CD8-positive, alpha-beta memory T cell (primary cell): ENCODE data around the gene UMAD1. TPM values are rescaled to one million over a fixed set of nuclear protein-coding genes. Genes with fewer than 3 reads are reported as not detected.

Experiments used
- CTCF ChIA-PET: fragments of 350-600 bp; sonication (Branson Sonifier 250); formaldehyde crosslinking; loops from one replicate; lab custom pipeline; 2021; ENCODE audit warnings: antibody characterized with exemption; lab: Charles Lee
- POLR2A ChIA-PET: fragments of 350-600 bp; sonication (Branson Sonifier 250); formaldehyde crosslinking; loops from one replicate; lab custom pipeline; 2021; ENCODE audit warnings: antibody characterized with exemption; lab: Charles Lee
- DNase-seq, 5 donors: peaks; one replicate each; pipeline versions ENCODE4 v3.0.0 to v3.0.0-alpha.2; 2020 to 2022; ENCODE audit warnings: mixed read lengths in 1 of 5
- H3K27ac ChIP-seq: one replicate; pipeline ENCODE4 v1.7.0; 2013; ENCODE audit warnings: low read depth, mild to moderate bottlenecking, low read length, moderate library complexity
- H3K27me3 ChIP-seq: 2 replicates; pipeline ENCODE4 v1.7.0; 2013; ENCODE audit warnings: low read length, mild to moderate bottlenecking; ENCODE audit not compliant: insufficient read depth, poor library complexity, severe bottlenecking
- H3K36me3 ChIP-seq: 2 replicates; pipeline ENCODE4 v1.7.0; 2013; ENCODE audit warnings: mild to moderate bottlenecking, low read length, moderate library complexity; ENCODE audit not compliant: insufficient read depth
- H3K4me1 ChIP-seq: 2 replicates; pipeline ENCODE4 v1.7.0; 2013; ENCODE audit warnings: mild to moderate bottlenecking, low read length, moderate library complexity; ENCODE audit not compliant: insufficient read depth
- H3K4me3 ChIP-seq: 2 replicates; pipeline ENCODE4 v1.7.0; 2013; ENCODE audit warnings: mild to moderate bottlenecking, low read length
- H3K9me3 ChIP-seq: 2 replicates; pipeline ENCODE4 v1.7.0; 2013; ENCODE audit warnings: mild to moderate bottlenecking, low read length
- H3K27ac Mint-ChIP-seq, 8 donors: one replicate each; pipeline ENCODE4 v1.8.0; 2020 to 2021; ENCODE audit warnings: mixed read lengths in 8 of 8, mild to moderate bottlenecking in 6 of 8, inconsistent platforms in 3 of 8, moderate library complexity in 3 of 8
- H3K27me3 Mint-ChIP-seq, 2 donors: one replicate each; pipeline ENCODE4 v1.8.0; 2020 to 2021; ENCODE audit warnings: mixed read lengths in 2 of 2, mild to moderate bottlenecking in 1 of 2, moderate library complexity in 1 of 2
- H3K36me3 Mint-ChIP-seq, 3 donors: one replicate each; pipeline ENCODE4 v1.8.0; 2020 to 2021; ENCODE audit warnings: mixed read lengths in 3 of 3, inconsistent platforms in 1 of 3, mild to moderate bottlenecking in 1 of 3
- H3K4me1 Mint-ChIP-seq, 3 donors: one replicate each; pipeline ENCODE4 v1.8.0; 2020 to 2021; ENCODE audit warnings: mixed read lengths in 3 of 3, inconsistent platforms in 1 of 3, mild to moderate bottlenecking in 1 of 3
- H3K4me3 Mint-ChIP-seq, 7 donors: one replicate each; pipeline ENCODE4 v1.8.0; 2020 to 2021; ENCODE audit warnings: mixed read lengths in 7 of 7, mild to moderate bottlenecking in 6 of 7, moderate library complexity in 4 of 7, inconsistent platforms in 2 of 7
- H3K9me3 Mint-ChIP-seq, 5 donors: one replicate each; pipeline ENCODE4 v1.8.0; 2020 to 2022; ENCODE audit warnings: mixed read lengths in 5 of 5, mild to moderate bottlenecking in 3 of 5, moderate library complexity in 2 of 5, inconsistent platforms in 1 of 5
- polyA plus RNA-seq: library from polyadenylated mRNA; unstranded; fragments of 300-500 nt; fragmentation: Illumina TruSeq; gene quantifications from one replicate; pipeline ENCODE4 v1.2.3, GENCODE V29; 2021
- total RNA-seq, 2 experiments: library from RNA; stranded (reverse); gene quantifications; one replicate each; pipeline ENCODE4 v1.2.3, GENCODE V29; 2021

UMAD1 gene
- total and polyA plus RNA-seq, 3 experiments from 2014 or later, result 13.5 to 27.4 (median 14.8) TPM

DNA sequence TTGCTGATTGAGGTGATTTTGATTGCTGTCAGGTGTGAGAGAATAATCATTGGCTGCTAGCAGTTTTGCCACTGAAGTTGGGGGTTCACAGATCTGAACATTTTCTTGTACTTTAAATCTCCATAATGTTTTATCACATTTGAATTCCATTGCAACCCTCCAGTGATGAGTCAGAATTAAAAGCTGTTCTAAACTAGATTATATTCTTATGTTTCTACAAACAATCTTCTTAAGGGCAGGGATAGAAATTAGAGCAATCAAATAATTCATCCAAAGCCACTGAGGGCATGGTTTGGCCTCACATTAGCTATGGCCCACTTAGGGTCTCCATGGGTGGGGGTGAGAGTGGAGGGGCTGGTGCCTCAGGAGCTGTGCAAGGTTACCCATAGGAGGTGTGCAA, 130.9 kb downstream of the UMAD1 start:
- Histone ChIP-seq H3K27me3 (no peaks in the 10 kb centered on the region), H3K4me3 (no peak overlapping the region), H3K4me1 (peaks cover 13% of the 10 kb centered on the region), H3K36me3 (no peaks in the 10 kb centered on the region), H3K9me3 (no peaks in the 10 kb centered on the region), H3K27ac (no peak overlapping the region)
- Mint-ChIP-seq H3K36me3 (peaks cover 0 to 5% (median 1%) of the 10 kb centered on the region in 3 donors), H3K27me3 (no peaks in the 10 kb centered on the region), H3K4me1 (peaks cover 12 to 40% (median 27%) of the 10 kb centered on the region in 3 donors), H3K4me3 (no peak overlapping the region), H3K27ac (no peak overlapping the region), H3K9me3 (no peaks in the 10 kb centered on the region)
- no peak for DNase-seq
- ChIA-PET POLR2A (no interaction called here), CTCF (no interaction called here)

- Histone ChIP-seq H3K9me3 (no peaks in the 10 kb centered on the region), H3K36me3 (no peaks in the 10 kb centered on the region), H3K4me3 (peak overlapping the region; percentile 21), H3K4me1 (peaks cover 13% of the 10 kb centered on the region), H3K27ac (no peak overlapping the region), H3K27me3 (no peaks in the 10 kb centered on the region)
- DNase-seq, result no peak
- Mint-ChIP-seq H3K36me3 (peaks cover 0 to 5% (median 1%) of the 10 kb centered on the region in 3 donors), H3K27me3 (no peaks in the 10 kb centered on the region), H3K9me3 (no peaks in the 10 kb centered on the region), H3K4me1 (peaks cover 12 to 40% (median 27%) of the 10 kb centered on the region in 3 donors), H3K4me3 (peak overlapping the region in 5 of 7 donors; percentile 16 to 49 (median 21)), H3K27ac (peak overlapping the region in 3 of 8 donors; percentile 35 to 61 (median 39))
- CTCF ChIA-PET, result interaction anchor here (1.4 kb wide), 1 partner anchor 8 kb away, joined by 3 read pairs; no protein-coding TSS in a partner anchor
- POLR2A ChIA-PET, result no interaction called here
Measured at GRCh38 chr7:7772397-7772821, 131.9 kb downstream of the UMAD1 start.

DNA sequence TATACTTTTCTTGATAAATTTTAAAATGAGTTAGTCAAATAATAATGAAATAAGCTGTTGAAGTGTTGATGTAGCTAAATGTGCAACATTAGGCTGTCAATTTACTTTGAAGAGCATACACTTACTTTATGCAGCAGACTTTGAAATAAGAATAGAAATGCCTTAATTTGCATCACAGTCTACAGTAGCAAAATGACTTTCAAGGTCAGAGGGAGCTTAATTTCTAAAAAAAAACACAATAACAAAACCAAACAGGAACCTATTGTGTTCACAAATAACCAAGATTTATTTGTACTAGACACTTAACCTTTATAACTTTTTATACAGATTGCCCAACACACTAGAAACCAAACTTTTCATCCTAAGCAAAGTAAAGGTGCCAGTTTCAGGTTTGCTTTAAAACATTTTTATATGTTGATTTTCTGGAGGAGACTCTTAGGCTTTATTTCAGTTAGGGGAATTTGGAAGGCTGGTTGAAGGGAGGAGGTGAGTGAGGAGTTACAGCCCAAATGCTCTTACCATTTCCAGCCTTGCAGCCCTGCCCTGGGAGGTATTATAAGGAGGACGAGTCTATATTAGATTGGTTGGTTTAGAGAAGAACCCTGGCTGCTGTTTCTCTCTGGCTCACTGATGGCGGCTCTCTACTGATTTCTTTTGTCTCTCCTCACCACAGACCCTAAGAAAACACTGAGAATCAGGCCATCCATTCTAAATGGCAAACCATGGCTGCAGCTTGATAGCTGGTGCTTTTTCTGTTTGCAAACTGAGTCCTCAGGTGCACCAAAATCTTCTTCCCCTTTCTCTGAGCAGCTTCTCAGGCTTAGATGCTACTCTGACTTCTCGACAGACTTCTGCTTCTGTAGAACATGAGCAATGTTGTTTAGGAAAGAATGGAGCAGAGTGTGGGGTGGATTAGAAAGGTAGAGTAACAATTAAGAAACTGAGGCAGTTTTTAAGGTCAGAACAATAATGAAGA, 133.1 kb downstream of the UMAD1 start:
- CTCF ChIA-PET, result interaction anchor here (1.4 kb wide), 1 partner anchor 10 kb away, joined by 3 read pairs; no protein-coding TSS in a partner anchor
- no peaks in the 10 kb centered on the region for H3K27me3 Mint-ChIP-seq

GRCh38 chr7:7779888-7780287, 139.3 kb downstream of the UMAD1 start:
- Mint-ChIP-seq H3K27me3 (no peaks in the 10 kb centered on the region), H3K4me3 (no peak overlapping the region), H3K4me1 (peaks cover 17 to 28% (median 25%) of the 10 kb centered on the region in 3 donors), H3K9me3 (no peaks in the 10 kb centered on the region), H3K36me3 (peaks cover 0 to 2% (median 0%) of the 10 kb centered on the region in 3 donors), H3K27ac (peak overlapping the region in 1 of 8 donors; percentile 6)
- H3K4me1 ChIP-seq, result no peaks in the 10 kb centered on the region
- POLR2A ChIA-PET, result interaction anchor here (0.7 kb wide), 1 partner anchor 190 kb away, joined by 3 read pairs; no protein-coding TSS in a partner anchor
- H3K9me3 ChIP-seq, result no peaks in the 10 kb centered on the region
- H3K27me3 ChIP-seq, result no peaks in the 10 kb centered on the region
- CTCF ChIA-PET, result no interaction called here
- no peaks in the 10 kb centered on the region for H3K36me3 ChIP-seq
- no peak for DNase-seq
- no peak overlapping the region for H3K27ac ChIP-seq
- no peak overlapping the region for H3K4me3 ChIP-seq

More for the DNA sequence above, 133.1 kb downstream of the UMAD1 start:
- H3K27me3 ChIP-seq, result no peaks in the 10 kb centered on the region
- POLR2A ChIA-PET, result no interaction called here
- H3K27ac Mint-ChIP-seq, result peak overlapping the region in 1 of 8 donors; percentile 7
- H3K4me3 Mint-ChIP-seq, result no peak overlapping the region
- no peak overlapping the region for H3K4me3 ChIP-seq
- H3K27ac ChIP-seq, result no peak overlapping the region
- no peaks in the 10 kb centered on the region for H3K36me3 ChIP-seq
- H3K9me3 Mint-ChIP-seq, result no peaks in the 10 kb centered on the region
- H3K4me1 Mint-ChIP-seq, result peaks cover 12 to 40% (median 27%) of the 10 kb centered on the region in 3 donors
- no peaks in the 10 kb centered on the region for H3K9me3 ChIP-seq
- H3K4me1 ChIP-seq, result peaks cover 13% of the 10 kb centered on the region
- peaks cover 0 to 5% (median 0%) of the 10 kb centered on the region in 3 donors for H3K36me3 Mint-ChIP-seq
- DNase-seq, result no peak

GRCh38 chr7:7783001-7783400, 142.4 kb downstream of the UMAD1 start:
- H3K27ac ChIP-seq, result no peak overlapping the region
- no peak overlapping the region for H3K4me3 ChIP-seq
- POLR2A ChIA-PET, result interaction anchor here (0.6 kb wide), 1 partner anchor 161 kb away, joined by 5 read pairs; no protein-coding TSS in a partner anchor
- peak overlapping the region in 7 of 8 donors; percentile 65 to 83 (median 81) for H3K27ac Mint-ChIP-seq
- H3K27me3 Mint-ChIP-seq, result no peaks in the 10 kb centered on the region
- H3K27me3 ChIP-seq, result no peaks in the 10 kb centered on the region
- peak overlapping the region; percentile 41 to 77 (median 60) for H3K4me3 Mint-ChIP-seq
- H3K4me1 ChIP-seq, result no peaks in the 10 kb centered on the region
- H3K9me3 Mint-ChIP-seq, result no peaks in the 10 kb centered on the region
- H3K36me3 Mint-ChIP-seq, result peaks cover 2 to 6% (median 4%) of the 10 kb centered on the region in 3 donors
- CTCF ChIA-PET, result no interaction called here
- no peaks in the 10 kb centered on the region for H3K9me3 ChIP-seq
- H3K36me3 ChIP-seq, result no peaks in the 10 kb centered on the region
- peaks cover 17 to 31% (median 27%) of the 10 kb centered on the region in 3 donors for H3K4me1 Mint-ChIP-seq
- no peak for DNase-seq

GRCh38 chr7:7785344-7785973, 144.9 kb downstream of the UMAD1 start:
- peak overlapping the region in 3 of 8 donors; percentile 3 to 44 (median 24) for H3K27ac Mint-ChIP-seq
- H3K36me3 ChIP-seq, result no peaks in the 10 kb centered on the region
- no peak overlapping the region for H3K4me3 Mint-ChIP-seq
- no peaks in the 10 kb centered on the region for H3K4me1 ChIP-seq
- ChIA-PET CTCF (no interaction called here), POLR2A (interaction anchor here (0.6 kb wide), 1 partner anchor 248 kb away, joined by 3 read pairs; no protein-coding TSS in a partner anchor)
- no peak for DNase-seq
- peaks cover 12 to 24% (median 22%) of the 10 kb centered on the region in 3 donors for H3K4me1 Mint-ChIP-seq
- H3K9me3 Mint-ChIP-seq, result no peaks in the 10 kb centered on the region
- H3K27me3 ChIP-seq, result no peaks in the 10 kb centered on the region
- H3K9me3 ChIP-seq, result no peaks in the 10 kb centered on the region
- H3K27me3 Mint-ChIP-seq, result no peaks in the 10 kb centered on the region
- H3K4me3 ChIP-seq, result no peak overlapping the region
- H3K27ac ChIP-seq, result no peak overlapping the region
- H3K36me3 Mint-ChIP-seq, result peaks cover 5 to 10% (median 10%) of the 10 kb centered on the region in 3 donors

- Mint-ChIP-seq H3K4me3 (no peak overlapping the region), H3K36me3 (peaks cover 7 to 18% (median 10%) of the 10 kb centered on the region in 3 donors), H3K4me1 (peaks cover 11 to 22% (median 22%) of the 10 kb centered on the region in 3 donors), H3K27me3 (no peaks in the 10 kb centered on the region), H3K9me3 (no peaks in the 10 kb centered on the region), H3K27ac (peak overlapping the region in 1 of 8 donors; percentile 24)
- ChIA-PET POLR2A (no interaction called here), CTCF (no interaction called here)
- Histone ChIP-seq H3K9me3 (no peaks in the 10 kb centered on the region), H3K27me3 (no peaks in the 10 kb centered on the region), H3K36me3 (no peaks in the 10 kb centered on the region), H3K27ac (no peak overlapping the region), H3K4me1 (no peaks in the 10 kb centered on the region), H3K4me3 (no peak overlapping the region)
- DNase-seq, result no peak
Measured at GRCh38 chr7:7786595-7786994, 146.0 kb downstream of the UMAD1 start.
